Kidney epithelial cell (primary cell): ENCODE measurements around the gene CAMK2B. TPM values are rescaled to one million over a fixed set of nuclear protein-coding genes. Genes with fewer than 3 reads are reported as not detected.

Experiments used
- DNase-seq: peaks from one replicate; pipeline ENCODE4 v3.0.0-alpha.2; 2010; ENCODE audit warnings: low read depth
- H3K27me3 ChIP-seq: 2 replicates; pipeline ENCODE4 v1.6.0; 2011; ENCODE audit warnings: low read length; ENCODE audit not compliant: control insufficient read depth, insufficient read depth
- H3K36me3 ChIP-seq: 2 replicates; pipeline ENCODE4 v1.5.1; 2011; ENCODE audit warnings: low read length; ENCODE audit not compliant: control insufficient read depth, insufficient read depth
- H3K4me3 ChIP-seq: 2 replicates; pipeline ENCODE4 v1.5.1; 2011; ENCODE audit warnings: low read depth, mild to moderate bottlenecking, control low read depth, low read length
- CTCF ChIP-seq: IDR thresholded peaks from 2 replicates; pipeline ENCODE4 v1.5.1; 2011; ENCODE audit warnings: mild to moderate bottlenecking, moderate library complexity, low read length, control low read depth, inconsistent platforms; ENCODE audit not compliant: insufficient read depth, poor library complexity, severe bottlenecking
- total RNA-seq: library from RNA; depleted of rRNA; stranded (reverse); fragments of >200 nt; gene quantifications from 2 replicates; pipeline ENCODE4 v1.2.3, GENCODE V29; 2015

The CAMK2B gene
- total RNA-seq, 1 donor from 2014 or later = not detected

GRCh38 chr7:44289341-44290251 is 35.8 kb downstream of the CAMK2B start:
- H3K27me3 ChIP-seq = peaks cover 35% of the 10 kb centered on the region
- TF ChIP-seq CTCF = no peak
- no peak overlapping the region for H3K4me3 ChIP-seq
- no peak for DNase-seq
- no peaks in the 10 kb centered on the region for H3K36me3 ChIP-seq

GRCh38 chr7:44288811-44289340 is 36.5 kb downstream of the CAMK2B start:
- Histone ChIP-seq H3K27me3 (peaks cover 28% of the 10 kb centered on the region), H3K4me3 (no peak overlapping the region), H3K36me3 (no peaks in the 10 kb centered on the region)
- DNase-seq = no peak
- TF ChIP-seq CTCF = no peak

GRCh38 chr7:44288381-44288685 is 37.1 kb downstream of the CAMK2B start:
- Histone ChIP-seq H3K36me3 (no peaks in the 10 kb centered on the region), H3K27me3 (peaks cover 23% of the 10 kb centered on the region), H3K4me3 (no peak overlapping the region)
- no peak for TF ChIP-seq CTCF
- DNase-seq = no peak

- DNase-seq = no peak
- no peak overlapping the region for H3K4me3 ChIP-seq
- H3K27me3 ChIP-seq = peaks cover 19% of the 10 kb centered on the region
- no peaks in the 10 kb centered on the region for H3K36me3 ChIP-seq
- no peak for TF ChIP-seq CTCF
Measured at GRCh38 chr7:44287488-44288380, 37.7 kb downstream of the CAMK2B start.

- no peak for TF ChIP-seq CTCF
- Histone ChIP-seq H3K27me3 (peaks cover 13% of the 10 kb centered on the region), H3K36me3 (no peaks in the 10 kb centered on the region), H3K4me3 (no peak overlapping the region)
- DNase-seq = no peak
Measured at GRCh38 chr7:44286618-44287487, 38.5 kb downstream of the CAMK2B start.
